Uterus (tissue), 2 donors: ENCODE data around the gene ENKD1.

ENCODE experiments used
- CTCF ChIP-seq, 4 experiments: fragments of 200-600 bp in 2 of 4; fragments of 450-650 bp in 2 of 4; sonication (generic) in 2 of 4; IDR thresholded peaks; one replicate each; pipeline ENCODE4 v1.5.1; 2016 to 2019; ENCODE audit warnings: antibody characterized with exemption in 4 of 4, mild to moderate bottlenecking in 2 of 4, moderate library complexity in 1 of 4
- POLR2A ChIP-seq, 2 donors: fragments of 450-650 bp; IDR thresholded peaks; one replicate each; pipeline ENCODE4 v1.6.1; 2016; ENCODE audit warnings: antibody characterized with exemption in 2 of 2, mild to moderate bottlenecking in 1 of 2, moderate library complexity in 1 of 2

- TF ChIP-seq CTCF (IDR thresholded peaks at IDR 0.05) (no peak), POLR2A (IDR thresholded peaks at IDR 0.05) (no peak)
These were observed 38.3 kb downstream of the ENKD1 start for GRCh38 chr16:67628216-67628615.
